Measurements from ENCODE around the gene NBPF3.

NBPF3 gene

GRCh38 chr1:21489146-21489545 lies 49.2 kb downstream of the NBPF3 start:
- Histone ChIP-seq H3K9me3 (ENCODE audit: low read depth, low read length) (no peaks in the 10 kb centered on the region), H3K27ac (no peak overlapping the region), H3K4me3 (no peak overlapping the region), H3K9ac (ENCODE audit: insufficient read length) (no peak overlapping the region), H3K36me3 (ENCODE audit: insufficient read depth, low read length) (no peaks in the 10 kb centered on the region)
- DNase-seq (ENCODE audit: low read depth, low spot score), result no peak
- TF ChIP-seq POLR2AphosphoS5 (IDR thresholded peaks at IDR 0.05; ENCODE audit: borderline replicate concordance, low read depth, low read length) (no peak), EZH2 (IDR thresholded peaks at IDR 0.05) (no peak), FOXP2 (optimal IDR thresholded peaks at IDR 0.05; ENCODE audit: control extremely low read depth, extremely low read length, insufficient read depth) (no peak)

GRCh38 chr1:21490774-21491487 lies 51.0 kb downstream of the NBPF3 start:
- no peak overlapping the region for H3K4me3 ChIP-seq
- no peak overlapping the region for H3K27ac ChIP-seq
- no peak for DNase-seq (ENCODE audit: low read depth, low spot score)
- no peak for TF ChIP-seq FOXP2 (optimal IDR thresholded peaks at IDR 0.05; ENCODE audit: control extremely low read depth, extremely low read length, insufficient read depth)
- TF ChIP-seq EZH2 (IDR thresholded peaks at IDR 0.05), result no peak
- no peak for TF ChIP-seq POLR2AphosphoS5 (IDR thresholded peaks at IDR 0.05; ENCODE audit: borderline replicate concordance, low read depth, low read length)
- no peak overlapping the region for H3K9ac ChIP-seq (ENCODE audit: insufficient read length)
- no peaks in the 10 kb centered on the region for H3K36me3 ChIP-seq (ENCODE audit: insufficient read depth, low read length)
- H3K9me3 ChIP-seq (ENCODE audit: low read depth, low read length), result no peaks in the 10 kb centered on the region

GRCh38 chr1:21491488-21492355 lies 51.8 kb downstream of the NBPF3 start:
- H3K4me3 ChIP-seq, result peak overlapping the region; percentile 52
- TF ChIP-seq POLR2AphosphoS5 (IDR thresholded peaks at IDR 0.05; ENCODE audit: borderline replicate concordance, low read depth, low read length), result no peak
- TF ChIP-seq FOXP2 (optimal IDR thresholded peaks at IDR 0.05; ENCODE audit: control extremely low read depth, extremely low read length, insufficient read depth), result no peak
- TF ChIP-seq EZH2 (IDR thresholded peaks at IDR 0.05), result no peak
- no peaks in the 10 kb centered on the region for H3K36me3 ChIP-seq (ENCODE audit: insufficient read depth, low read length)
- peak overlapping the region; percentile 4; the same call in 1 of the 2 replicates for H3K27ac ChIP-seq
- peak; percentile 82 for DNase-seq (ENCODE audit: low read depth, low spot score)
- H3K9me3 ChIP-seq (ENCODE audit: low read depth, low read length), result no peaks in the 10 kb centered on the region
- H3K9ac ChIP-seq (ENCODE audit: insufficient read length), result no peak overlapping the region

- DNase-seq (ENCODE audit: low read depth, low spot score), result no peak
- no peak overlapping the region for H3K9ac ChIP-seq (ENCODE audit: insufficient read length)
- no peak for TF ChIP-seq POLR2AphosphoS5 (IDR thresholded peaks at IDR 0.05; ENCODE audit: borderline replicate concordance, low read depth, low read length)
- no peak for TF ChIP-seq EZH2 (IDR thresholded peaks at IDR 0.05)
- no peak for TF ChIP-seq FOXP2 (optimal IDR thresholded peaks at IDR 0.05; ENCODE audit: control extremely low read depth, extremely low read length, insufficient read depth)
- no peak overlapping the region; the same call in 1 of the 2 replicates for H3K27ac ChIP-seq
- peak overlapping the region; percentile 52 for H3K4me3 ChIP-seq
- H3K36me3 ChIP-seq (ENCODE audit: insufficient read depth, low read length), result no peaks in the 10 kb centered on the region
- no peaks in the 10 kb centered on the region for H3K9me3 ChIP-seq (ENCODE audit: low read depth, low read length)
These were observed 52.4 kb downstream of the NBPF3 start for GRCh38 chr1:21492356-21492625.

- Histone ChIP-seq H3K9me3 (ENCODE audit: low read depth, low read length) (0 out of 2 replicates have a peak, but pooled peaks cover 1% of the 10 kb centered on the region), H3K4me3 (no peak overlapping the region), H3K27ac (no peak overlapping the region), H3K36me3 (ENCODE audit: insufficient read depth, low read length) (no peaks in the 10 kb centered on the region), H3K9ac (ENCODE audit: insufficient read length) (no peak overlapping the region)
- TF ChIP-seq POLR2AphosphoS5 (IDR thresholded peaks at IDR 0.05; ENCODE audit: borderline replicate concordance, low read depth, low read length) (no peak), FOXP2 (optimal IDR thresholded peaks at IDR 0.05; ENCODE audit: control extremely low read depth, extremely low read length, insufficient read depth) (no peak), EZH2 (IDR thresholded peaks at IDR 0.05) (no peak)
- DNase-seq (ENCODE audit: low read depth, low spot score), result no peak
These were observed 54.3 kb downstream of the NBPF3 start for GRCh38 chr1:21494196-21494595.

- Histone ChIP-seq H3K9me3 (ENCODE audit: low read depth, low read length) (0 out of 2 replicates have a peak, but pooled peaks cover 3% of the 10 kb centered on the region), H3K4me3 (no peak overlapping the region), H3K36me3 (ENCODE audit: insufficient read depth, low read length) (no peaks in the 10 kb centered on the region), H3K27ac (no peak overlapping the region), H3K9ac (ENCODE audit: insufficient read length) (no peak overlapping the region)
- no peak for DNase-seq (ENCODE audit: low read depth, low spot score)
- no peak for TF ChIP-seq FOXP2 (optimal IDR thresholded peaks at IDR 0.05; ENCODE audit: control extremely low read depth, extremely low read length, insufficient read depth)
- no peak for TF ChIP-seq EZH2 (IDR thresholded peaks at IDR 0.05)
- no peak for TF ChIP-seq POLR2AphosphoS5 (IDR thresholded peaks at IDR 0.05; ENCODE audit: borderline replicate concordance, low read depth, low read length)
These were observed 55.4 kb downstream of the NBPF3 start for GRCh38 chr1:21495225-21495820.

GRCh38 chr1:21496063-21496462 lies 56.1 kb downstream of the NBPF3 start:
- no peak for DNase-seq (ENCODE audit: low read depth, low spot score)
- Histone ChIP-seq H3K27ac (no peak overlapping the region), H3K9me3 (ENCODE audit: low read depth, low read length) (0 out of 2 replicates have a peak, but pooled peaks cover 3% of the 10 kb centered on the region), H3K36me3 (ENCODE audit: insufficient read depth, low read length) (no peaks in the 10 kb centered on the region), H3K9ac (ENCODE audit: insufficient read length) (no peak overlapping the region), H3K4me3 (no peak overlapping the region)
- TF ChIP-seq EZH2 (IDR thresholded peaks at IDR 0.05) (no peak), POLR2AphosphoS5 (IDR thresholded peaks at IDR 0.05; ENCODE audit: borderline replicate concordance, low read depth, low read length) (no peak)

- H3K27ac ChIP-seq, result no peak overlapping the region
- TF ChIP-seq POLR2AphosphoS5 (IDR thresholded peaks at IDR 0.05; ENCODE audit: borderline replicate concordance, low read depth, low read length) (no peak), EZH2 (IDR thresholded peaks at IDR 0.05) (no peak), FOXP2 (optimal IDR thresholded peaks at IDR 0.05; ENCODE audit: control extremely low read depth, extremely low read length, insufficient read depth) (no peak)
These were observed 56.9 kb downstream of the NBPF3 start for GRCh38 chr1:21496886-21497285.

More at GRCh38 chr1:21496886-21497285, 56.9 kb downstream of the NBPF3 start:
- Histone ChIP-seq H3K36me3 (ENCODE audit: insufficient read depth, low read length) (no peaks in the 10 kb centered on the region), H3K4me3 (no peak overlapping the region), H3K9me3 (ENCODE audit: low read depth, low read length) (0 out of 2 replicates have a peak, but pooled peaks cover 3% of the 10 kb centered on the region), H3K9ac (ENCODE audit: insufficient read length) (no peak overlapping the region)
- DNase-seq (ENCODE audit: low read depth, low spot score), result no peak

Measured in SK-N-MC (cell line).